Stomach smooth muscle (tissue), 2 donors: ENCODE results near the gene KCTD1.

Experiments
- H3K27ac ChIP-seq: one replicate; pipeline ENCODE4 v1.7.0; 2013; ENCODE audit warnings: mild to moderate bottlenecking, low read length, inconsistent platforms
- H3K27me3 ChIP-seq, 2 donors: one replicate each; pipeline ENCODE4 v1.7.0; 2013; ENCODE audit warnings: low read length in 2 of 2; ENCODE audit not compliant: insufficient read depth in 2 of 2, control insufficient read depth in 1 of 2
- H3K36me3 ChIP-seq, 2 donors: one replicate each; pipeline ENCODE4 v1.7.0; 2013; ENCODE audit warnings: low read length in 2 of 2; ENCODE audit not compliant: control insufficient read depth in 2 of 2, insufficient read depth in 2 of 2
- H3K4me1 ChIP-seq: one replicate; pipeline ENCODE4 v1.7.0; 2013; ENCODE audit warnings: low read length; ENCODE audit not compliant: control insufficient read depth, insufficient read depth
- H3K4me3 ChIP-seq, 2 donors: one replicate each; pipeline ENCODE4 v1.7.0; 2013; ENCODE audit warnings: low read length in 2 of 2
- H3K9ac ChIP-seq, 2 donors: one replicate each; pipeline ENCODE4 v1.7.0; 2013; ENCODE audit warnings: low read length in 2 of 2, mild to moderate bottlenecking in 1 of 2
- H3K9me3 ChIP-seq, 2 donors: one replicate each; pipeline ENCODE4 v1.7.0; 2013; ENCODE audit warnings: low read length in 2 of 2; ENCODE audit not compliant: control insufficient read depth in 2 of 2
- donor health status: healthy.
- donor health status: Pancreatic carcinoma.

Gene KCTD1

GRCh38 chr18:26516964-26517363 lies 31.4 kb downstream of the KCTD1 start:
- Histone ChIP-seq H3K9me3 (no peaks in the 10 kb centered on the region), H3K4me1 (no peaks in the 10 kb centered on the region), H3K27me3 (no peaks in the 10 kb centered on the region), H3K27ac (no peak overlapping the region), H3K9ac (no peak overlapping the region), H3K36me3 (no peaks in the 10 kb centered on the region), H3K4me3 (no peak overlapping the region)

- H3K27me3 ChIP-seq, result no peaks in the 10 kb centered on the region
- no peaks in the 10 kb centered on the region for H3K9me3 ChIP-seq
- no peak overlapping the region for H3K4me3 ChIP-seq
- no peak overlapping the region for H3K27ac ChIP-seq
- H3K4me1 ChIP-seq, result no peaks in the 10 kb centered on the region
- no peak overlapping the region for H3K9ac ChIP-seq
- H3K36me3 ChIP-seq, result no peaks in the 10 kb centered on the region
Measured at GRCh38 chr18:26515643-26516487, 32.5 kb downstream of the KCTD1 start.

GRCh38 chr18:26511339-26512071 lies 36.8 kb downstream of the KCTD1 start:
- Histone ChIP-seq H3K9ac (no peak overlapping the region), H3K9me3 (no peaks in the 10 kb centered on the region), H3K36me3 (no peaks in the 10 kb centered on the region), H3K4me3 (peak overlapping the region in 1 of 2 donors; percentile 35), H3K27ac (no peak overlapping the region), H3K27me3 (no peaks in the 10 kb centered on the region), H3K4me1 (no peaks in the 10 kb centered on the region)

GRCh38 chr18:26510337-26510736 lies 38.0 kb downstream of the KCTD1 start:
- no peaks in the 10 kb centered on the region for H3K36me3 ChIP-seq
- H3K4me1 ChIP-seq, result no peaks in the 10 kb centered on the region
- no peaks in the 10 kb centered on the region for H3K9me3 ChIP-seq
- H3K4me3 ChIP-seq, result no peak overlapping the region
- H3K27ac ChIP-seq, result no peak overlapping the region
- no peaks in the 10 kb centered on the region for H3K27me3 ChIP-seq
- H3K9ac ChIP-seq, result no peak overlapping the region

- Histone ChIP-seq H3K36me3 (no peaks in the 10 kb centered on the region), H3K27me3 (no peaks in the 10 kb centered on the region), H3K9ac (no peak overlapping the region), H3K4me1 (no peaks in the 10 kb centered on the region), H3K9me3 (no peaks in the 10 kb centered on the region), H3K27ac (no peak overlapping the region), H3K4me3 (no peak overlapping the region)
Measured at GRCh38 chr18:26506012-26506411, 42.3 kb downstream of the KCTD1 start.

GRCh38 chr18:26504831-26505230 lies 43.5 kb downstream of the KCTD1 start:
- Histone ChIP-seq H3K9ac (no peak overlapping the region), H3K27me3 (no peaks in the 10 kb centered on the region), H3K36me3 (peaks cover 0 to 2% of the 10 kb centered on the region in 2 donors), H3K4me1 (no peaks in the 10 kb centered on the region), H3K9me3 (no peaks in the 10 kb centered on the region), H3K27ac (no peak overlapping the region), H3K4me3 (no peak overlapping the region)

GRCh38 chr18:26503382-26503781 lies 45.0 kb downstream of the KCTD1 start:
- Histone ChIP-seq H3K4me1 (no peaks in the 10 kb centered on the region), H3K27me3 (no peaks in the 10 kb centered on the region), H3K27ac (no peak overlapping the region), H3K9me3 (no peaks in the 10 kb centered on the region), H3K4me3 (no peak overlapping the region), H3K36me3 (peaks cover 0 to 2% of the 10 kb centered on the region in 2 donors), H3K9ac (no peak overlapping the region)

- H3K27me3 ChIP-seq, result no peaks in the 10 kb centered on the region
- no peaks in the 10 kb centered on the region for H3K9me3 ChIP-seq
- H3K27ac ChIP-seq, result no peak overlapping the region
- H3K36me3 ChIP-seq, result peaks cover 2 to 3% of the 10 kb centered on the region in 2 donors
- H3K4me1 ChIP-seq, result no peaks in the 10 kb centered on the region
- H3K4me3 ChIP-seq, result no peak overlapping the region
- H3K9ac ChIP-seq, result no peak overlapping the region
Measured at GRCh38 chr18:26502823-26503222, 45.5 kb downstream of the KCTD1 start.

GRCh38 chr18:26497866-26498265 lies 50.5 kb downstream of the KCTD1 start:
- H3K9me3 ChIP-seq, result no peaks in the 10 kb centered on the region
- H3K36me3 ChIP-seq, result peaks cover 2 to 3% of the 10 kb centered on the region in 2 donors
- no peaks in the 10 kb centered on the region for H3K4me1 ChIP-seq
- no peak overlapping the region for H3K4me3 ChIP-seq
- H3K9ac ChIP-seq, result no peak overlapping the region
- no peak overlapping the region for H3K27ac ChIP-seq
- H3K27me3 ChIP-seq, result no peaks in the 10 kb centered on the region

- Histone ChIP-seq H3K36me3 (peaks cover 2 to 3% of the 10 kb centered on the region in 2 donors), H3K4me3 (no peak overlapping the region), H3K27ac (no peak overlapping the region), H3K9me3 (no peaks in the 10 kb centered on the region), H3K9ac (no peak overlapping the region), H3K4me1 (no peaks in the 10 kb centered on the region), H3K27me3 (no peaks in the 10 kb centered on the region)
Measured at GRCh38 chr18:26496528-26496927, 51.8 kb downstream of the KCTD1 start.

GRCh38 chr18:26495287-26495686 lies 53.1 kb downstream of the KCTD1 start:
- Histone ChIP-seq H3K27me3 (no peaks in the 10 kb centered on the region), H3K9me3 (no peaks in the 10 kb centered on the region), H3K9ac (no peak overlapping the region), H3K4me3 (no peak overlapping the region), H3K36me3 (peaks cover 0 to 3% of the 10 kb centered on the region in 2 donors), H3K4me1 (no peaks in the 10 kb centered on the region), H3K27ac (no peak overlapping the region)
